ENCODE results near the gene PLCH1.

The PLCH1 gene

GRCh38 chr3:155683344-155683720 lies 61.5 kb downstream of the PLCH1 start:
- DNase-seq: no peak

- no peak for DNase-seq
Observed at GRCh38 chr3:155682426-155683343, 62.2 kb downstream of the PLCH1 start.

GRCh38 chr3:155676252-155676981 lies 68.5 kb downstream of the PLCH1 start:
- no peak for DNase-seq

- DNase-seq: no peak
Observed at GRCh38 chr3:155675094-155675493, 69.8 kb downstream of the PLCH1 start.

GRCh38 chr3:155673421-155673820 lies 71.5 kb downstream of the PLCH1 start:
- DNase-seq: no peak

GRCh38 chr3:155670335-155670734 lies 74.5 kb downstream of the PLCH1 start:
- no peak for DNase-seq

GRCh38 chr3:155667988-155668387 lies 76.9 kb downstream of the PLCH1 start:
- DNase-seq: no peak

- DNase-seq: no peak
Observed at GRCh38 chr3:155664925-155665695, 79.8 kb downstream of the PLCH1 start.

- no peak for DNase-seq
Observed at GRCh38 chr3:155663467-155664212, 81.2 kb downstream of the PLCH1 start.

GRCh38 chr3:155661760-155662159 lies 83.1 kb downstream of the PLCH1 start:
- no peak for DNase-seq

GRCh38 chr3:155661042-155661441 lies 83.8 kb downstream of the PLCH1 start:
- DNase-seq: no peak

GRCh38 chr3:155658671-155659261 lies 86.1 kb downstream of the PLCH1 start:
- DNase-seq: no peak

- no peak for DNase-seq
Observed at GRCh38 chr3:155658006-155658405, 86.9 kb downstream of the PLCH1 start.

GRCh38 chr3:155657161-155657560 lies 87.7 kb downstream of the PLCH1 start:
- DNase-seq: no peak

GRCh38 chr3:155656466-155656865 lies 88.4 kb downstream of the PLCH1 start:
- no peak for DNase-seq

GRCh38 chr3:155651489-155652218 lies 93.2 kb downstream of the PLCH1 start:
- DNase-seq: no peak

- DNase-seq: no peak
Observed at GRCh38 chr3:155648013-155648591, 96.8 kb downstream of the PLCH1 start.

GRCh38 chr3:155647206-155647605 lies 97.7 kb downstream of the PLCH1 start:
- DNase-seq: no peak

- no peak for DNase-seq
Observed at GRCh38 chr3:155646669-155647068, 98.2 kb downstream of the PLCH1 start.

- no peak for DNase-seq
Observed at GRCh38 chr3:155646128-155646527, 98.7 kb downstream of the PLCH1 start.

- no peak for DNase-seq
Observed at GRCh38 chr3:155643581-155644165, 101.2 kb downstream of the PLCH1 start.
